Hepatocyte (in vitro differentiated cells): Measurements from ENCODE around the gene FAT4. TPM values are rescaled to one million over a fixed set of nuclear protein-coding genes. Genes with fewer than 3 reads are reported as not detected.

Experiments
- DNase-seq: peaks from one replicate; pipeline ENCODE4 v3.0.0-alpha.2; 2016; ENCODE audit warnings: low spot score
- H2AFZ ChIP-seq: fragments of 200-600 bp; sonication (generic); 2 replicates; pipeline ENCODE4 v1.6.0; 2016; ENCODE audit warnings: antibody characterized with exemption, mild to moderate bottlenecking
- H3K27ac ChIP-seq: fragments of 200-600 bp; sonication (generic); 2 replicates; pipeline ENCODE4 v1.5.1; 2016; ENCODE audit warnings: mild to moderate bottlenecking
- H3K27me3 ChIP-seq: fragments of 200-600 bp; sonication (generic); 2 replicates; pipeline ENCODE4 v1.6.1; 2016
- H3K36me3 ChIP-seq: fragments of 200-600 bp; sonication (generic); replicated peaks from 2 replicates; pipeline ENCODE4 v1.5.1; 2016; ENCODE audit warnings: low read depth; ENCODE audit not compliant: insufficient read depth
- H3K4me1 ChIP-seq: fragments of 200-600 bp; sonication (generic); 2 replicates; pipeline ENCODE4 v1.5.1; 2016; ENCODE audit warnings: mild to moderate bottlenecking, moderate library complexity; ENCODE audit not compliant: insufficient read depth
- H3K4me2 ChIP-seq: fragments of 200-600 bp; sonication (generic); 2 replicates; pipeline ENCODE4 v1.6.0; 2016
- H3K4me3 ChIP-seq: fragments of 200-600 bp; sonication (generic); 2 replicates; pipeline ENCODE4 v1.5.1; 2016; ENCODE audit warnings: mild to moderate bottlenecking
- H3K79me2 ChIP-seq: fragments of 200-600 bp; sonication (generic); 2 replicates; pipeline ENCODE4 v1.6.0; 2017; ENCODE audit warnings: mild to moderate bottlenecking
- H3K9me2 ChIP-seq: fragments of 200-600 bp; sonication (generic); replicated peaks from 2 replicates; pipeline ENCODE4 v1.6.0; 2017; ENCODE audit warnings: mild to moderate bottlenecking; ENCODE audit not compliant: insufficient read depth
- H3K9me3 ChIP-seq: fragments of 200-600 bp; sonication (generic); 2 replicates; pipeline ENCODE4 v1.5.1; 2016; ENCODE audit warnings: low read depth, mild to moderate bottlenecking
- H4K20me1 ChIP-seq: fragments of 200-600 bp; sonication (generic); 2 replicates; pipeline ENCODE4 v1.6.0; 2016; ENCODE audit warnings: mild to moderate bottlenecking; ENCODE audit not compliant: insufficient read depth, poor library complexity, severe bottlenecking
- EZH2 ChIP-seq: fragments of 200-600 bp; sonication (generic); IDR thresholded peaks from 2 replicates; pipeline ENCODE4 v1.6.1; 2016; ENCODE audit warnings: antibody characterized with exemption, mild to moderate bottlenecking, borderline replicate concordance
- EZH2phosphoT487 ChIP-seq: fragments of 200-600 bp; sonication (generic); IDR thresholded peaks from one replicate; pipeline ENCODE4 v1.6.1; 2018; ENCODE audit warnings: antibody characterized with exemption, mild to moderate bottlenecking, low read depth, moderate library complexity; ENCODE audit not compliant: unreplicated experiment, severe bottlenecking
- WGBS: methylation state at CpG from one replicate; pipeline ENCODE4 v1.1.6; 2016; ENCODE audit warnings: low lambda C conversion rate; ENCODE audit errors: missing lambda C conversion rate; 5-methylcytosine and 5-hydroxymethylcytosine counted together
- polyA plus RNA-seq: library from polyadenylated mRNA; unstranded; fragments of >200 nt; fragmentation: Nextera tagmentation; extraction: Ambion mirVana; gene quantifications from 2 replicates; pipeline ENCODE4 v1.2.1, GENCODE V29; 2016
- total RNA-seq: library from RNA; depleted of rRNA; stranded (reverse); fragments of >200 nt; gene quantifications from 2 replicates; pipeline ENCODE4 v1.2.3, GENCODE V29; 2014
- TF ChIP-seq, protein P1 (sequence below): fragments of 200-600 bp; sonication (generic); IDR thresholded peaks from 2 replicates; pipeline ENCODE4 v1.5.1; 2016; ENCODE audit warnings: antibody characterized with exemption, mild to moderate bottlenecking; ENCODE audit not compliant: poor library complexity

The FAT4 gene
- total and polyA plus RNA-seq, 2 experiments from 2014 or later, result 2.9 to 59.5 TPM

DNA sequence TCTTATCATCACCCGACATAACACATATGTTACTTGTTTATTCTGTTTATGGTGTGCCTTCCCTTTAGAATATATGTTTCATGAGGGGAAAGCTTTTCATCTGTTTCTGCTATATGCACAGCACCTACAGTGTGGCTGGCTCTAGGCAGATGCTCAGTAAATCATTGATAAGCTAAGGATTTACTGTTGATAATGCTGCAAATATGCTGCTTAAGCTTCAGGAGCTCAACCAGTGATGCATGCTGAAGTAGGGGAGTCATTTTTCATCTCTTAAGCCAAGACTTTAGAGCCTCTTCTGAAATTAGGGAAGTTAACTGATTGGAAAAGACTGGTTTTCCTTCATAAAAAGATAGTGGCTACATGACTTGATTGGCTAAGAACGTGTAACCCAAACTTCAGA, 16.4 kb downstream of the FAT4 start:
- peaks cover 90% of the 10 kb centered on the region for H3K79me2 ChIP-seq
- H3K27me3 ChIP-seq, result no peaks in the 10 kb centered on the region
- 70% methylated on average over 2 of the region's 2 CpGs for WGBS
- no peak for TF ChIP-seq EZH2phosphoT487
- no peak for TF ChIP-seq EZH2
- TF ChIP-seq, protein P1, sequence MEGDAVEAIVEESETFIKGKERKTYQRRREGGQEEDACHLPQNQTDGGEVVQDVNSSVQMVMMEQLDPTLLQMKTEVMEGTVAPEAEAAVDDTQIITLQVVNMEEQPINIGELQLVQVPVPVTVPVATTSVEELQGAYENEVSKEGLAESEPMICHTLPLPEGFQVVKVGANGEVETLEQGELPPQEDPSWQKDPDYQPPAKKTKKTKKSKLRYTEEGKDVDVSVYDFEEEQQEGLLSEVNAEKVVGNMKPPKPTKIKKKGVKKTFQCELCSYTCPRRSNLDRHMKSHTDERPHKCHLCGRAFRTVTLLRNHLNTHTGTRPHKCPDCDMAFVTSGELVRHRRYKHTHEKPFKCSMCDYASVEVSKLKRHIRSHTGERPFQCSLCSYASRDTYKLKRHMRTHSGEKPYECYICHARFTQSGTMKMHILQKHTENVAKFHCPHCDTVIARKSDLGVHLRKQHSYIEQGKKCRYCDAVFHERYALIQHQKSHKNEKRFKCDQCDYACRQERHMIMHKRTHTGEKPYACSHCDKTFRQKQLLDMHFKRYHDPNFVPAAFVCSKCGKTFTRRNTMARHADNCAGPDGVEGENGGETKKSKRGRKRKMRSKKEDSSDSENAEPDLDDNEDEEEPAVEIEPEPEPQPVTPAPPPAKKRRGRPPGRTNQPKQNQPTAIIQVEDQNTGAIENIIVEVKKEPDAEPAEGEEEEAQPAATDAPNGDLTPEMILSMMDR, result no peak
- no peak overlapping the region for H3K27ac ChIP-seq
- no peaks in the 10 kb centered on the region for H3K4me1 ChIP-seq
- no peaks in the 10 kb centered on the region for H3K9me2 ChIP-seq
- no peaks in the 10 kb centered on the region for H3K36me3 ChIP-seq
- H2AFZ ChIP-seq, result no peak overlapping the region
- peaks cover 34% of the 10 kb centered on the region for H4K20me1 ChIP-seq
- no peak overlapping the region for H3K4me3 ChIP-seq
- H3K4me2 ChIP-seq, result peak overlapping the region; percentile 56
- no peak for DNase-seq
- H3K9me3 ChIP-seq, result no peaks in the 10 kb centered on the region

DNA sequence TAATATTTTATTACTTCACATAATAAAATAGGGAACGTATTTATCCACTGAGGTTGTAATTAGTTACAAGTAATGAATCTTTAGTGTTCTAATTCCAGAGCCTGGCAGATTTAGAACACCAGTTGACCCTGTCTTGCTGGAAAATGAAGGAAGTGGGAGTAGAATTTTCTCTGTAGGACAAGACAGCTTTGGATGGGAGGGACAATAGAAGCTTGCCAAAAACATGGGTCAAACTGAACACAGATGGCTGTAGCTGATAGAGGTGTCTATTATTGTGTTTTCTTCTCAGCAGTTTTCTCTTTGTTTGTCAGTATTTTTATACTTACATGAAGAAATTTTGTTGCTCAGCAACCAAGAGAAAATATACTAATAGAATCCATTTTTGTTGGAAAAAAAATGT, 20.2 kb downstream of the FAT4 start:
- no peak for DNase-seq
- Histone ChIP-seq H3K36me3 (no peaks in the 10 kb centered on the region), H4K20me1 (peaks cover 33% of the 10 kb centered on the region), H3K9me2 (no peaks in the 10 kb centered on the region), H2AFZ (no peak overlapping the region), H3K4me1 (no peaks in the 10 kb centered on the region), H3K4me2 (peak overlapping the region; percentile 7), H3K27ac (no peak overlapping the region), H3K9me3 (no peaks in the 10 kb centered on the region), H3K79me2 (peaks cover 71% of the 10 kb centered on the region), H3K27me3 (no peaks in the 10 kb centered on the region), H3K4me3 (no peak overlapping the region)
- WGBS, result 74% methylated on average over 1 of the region's 1 CpG
- TF ChIP-seq EZH2phosphoT487, result no peak
- TF ChIP-seq EZH2, result no peak
- TF ChIP-seq, protein P1, result no peak

DNA sequence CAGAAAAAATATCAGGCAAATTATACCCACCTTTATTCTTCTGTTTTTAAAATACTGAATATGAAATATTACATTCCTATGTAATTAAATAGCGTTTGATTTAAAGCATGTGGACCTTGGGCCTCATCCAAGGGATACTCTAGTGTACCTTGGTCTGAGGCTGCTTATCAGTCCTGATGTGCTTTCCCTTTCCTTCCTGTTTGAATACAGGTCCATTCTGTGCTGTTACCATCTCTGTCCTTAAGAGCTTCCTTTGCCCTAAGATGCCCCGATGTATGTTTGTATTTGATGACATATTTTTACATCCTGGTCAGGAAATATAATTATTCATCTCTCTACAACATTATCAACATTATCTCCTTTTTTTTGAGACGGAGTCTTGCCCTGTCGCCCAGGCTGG, 24.1 kb downstream of the FAT4 start:
- no peaks in the 10 kb centered on the region for H3K9me3 ChIP-seq
- TF ChIP-seq EZH2 (no peak), EZH2phosphoT487 (no peak)
- TF ChIP-seq, protein P1, result no peak
- DNase-seq, result no peak
- no peak overlapping the region for H3K27ac ChIP-seq
- H3K36me3 ChIP-seq, result no peaks in the 10 kb centered on the region
- no peaks in the 10 kb centered on the region for H3K27me3 ChIP-seq
- H2AFZ ChIP-seq, result no peak overlapping the region
- peaks cover 55% of the 10 kb centered on the region for H3K79me2 ChIP-seq
- WGBS, result 86% methylated on average over 4 of the region's 4 CpGs
- no peak overlapping the region for H3K4me2 ChIP-seq
- no peak overlapping the region for H3K4me3 ChIP-seq
- H3K4me1 ChIP-seq, result no peaks in the 10 kb centered on the region
- no peaks in the 10 kb centered on the region for H3K9me2 ChIP-seq
- peaks cover 27% of the 10 kb centered on the region for H4K20me1 ChIP-seq

DNA sequence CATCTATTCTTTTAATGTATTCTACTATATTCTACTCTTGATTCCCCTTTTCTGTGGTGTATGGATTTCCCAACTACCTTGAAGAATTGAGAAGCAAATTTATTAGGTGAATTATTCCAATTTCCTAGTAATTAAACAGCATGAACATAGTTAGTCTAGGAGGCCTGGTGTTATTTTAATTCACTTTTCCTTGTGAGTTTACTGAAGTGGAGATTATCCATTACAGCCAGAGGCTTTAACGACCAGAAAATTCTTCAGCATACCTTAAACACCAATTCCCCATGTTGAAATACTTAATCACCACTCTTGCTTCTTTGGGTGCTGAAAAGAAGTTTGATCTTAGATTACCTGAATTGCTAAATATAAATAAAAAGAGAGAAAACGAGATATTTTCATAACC, 29.4 kb downstream of the FAT4 start:
- DNase-seq, result no peak
- no peak overlapping the region for H3K4me2 ChIP-seq
- H3K27ac ChIP-seq, result no peak overlapping the region
- no peaks in the 10 kb centered on the region for H3K27me3 ChIP-seq
- peaks cover 34% of the 10 kb centered on the region for H4K20me1 ChIP-seq
- no peak overlapping the region for H2AFZ ChIP-seq
- no peaks in the 10 kb centered on the region for H3K36me3 ChIP-seq
- no peaks in the 10 kb centered on the region for H3K9me2 ChIP-seq
- TF ChIP-seq, protein P1, result no peak
- no peak for TF ChIP-seq EZH2phosphoT487
- no peak for TF ChIP-seq EZH2
- no peak overlapping the region for H3K4me3 ChIP-seq
- H3K79me2 ChIP-seq, result peaks cover 55% of the 10 kb centered on the region
- 94% methylated on average over 2 of the region's 2 CpGs for WGBS
- no peaks in the 10 kb centered on the region for H3K4me1 ChIP-seq
- no peaks in the 10 kb centered on the region for H3K9me3 ChIP-seq
